HG03378 (cell line): ENCODE data around the gene NUMA1.

Experiments
- ATAC-seq: cut with Tn5 transposase; IDR thresholded peaks from one replicate; pipeline ENCODE4 v1.9.1; 2021; ENCODE audit warnings: mild to moderate bottlenecking, moderate library complexity; ENCODE audit not compliant: unreplicated experiment

NUMA1 gene

DNA sequence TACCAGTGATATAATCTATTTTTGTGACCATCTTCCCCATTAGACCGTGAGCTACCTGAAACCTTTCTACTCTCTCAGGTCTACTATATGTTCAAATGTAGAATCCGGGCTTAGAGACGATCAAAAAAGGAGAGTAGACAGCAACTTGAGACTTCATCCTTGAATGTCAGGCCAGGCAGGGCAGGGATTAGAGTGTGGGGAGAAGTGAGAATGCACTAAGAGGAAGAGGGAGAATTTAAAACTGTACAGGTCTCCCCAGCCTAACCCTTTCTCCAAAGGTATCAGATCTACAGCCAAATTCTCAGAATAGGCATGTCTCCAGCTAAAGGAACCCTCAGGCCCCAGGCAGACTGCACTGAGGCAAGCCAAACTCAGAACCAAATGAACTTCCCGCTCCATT lies 21.8 kb upstream of the NUMA1 start:
- ATAC-seq: no peak

DNA sequence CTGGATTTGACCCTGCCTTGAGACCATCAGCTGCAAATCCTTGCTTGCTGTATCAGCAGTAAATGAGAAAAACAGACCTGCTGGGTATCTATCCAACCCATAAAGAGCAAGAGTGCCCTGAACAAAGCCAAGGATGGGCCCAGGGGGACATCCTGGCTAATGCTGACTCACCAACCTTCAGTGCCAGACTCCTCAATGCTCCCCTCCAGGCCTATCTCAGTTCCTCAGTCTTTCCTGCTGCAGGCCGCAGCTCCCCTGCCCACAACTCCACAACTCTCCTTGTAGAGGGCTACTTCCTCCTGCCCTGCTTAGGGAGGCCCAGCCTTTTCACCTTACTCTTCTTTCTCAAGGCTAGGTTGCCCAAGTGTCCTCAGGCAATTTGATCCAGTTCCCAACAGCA lies 20.1 kb upstream of the NUMA1 start:
- no peak for ATAC-seq

DNA sequence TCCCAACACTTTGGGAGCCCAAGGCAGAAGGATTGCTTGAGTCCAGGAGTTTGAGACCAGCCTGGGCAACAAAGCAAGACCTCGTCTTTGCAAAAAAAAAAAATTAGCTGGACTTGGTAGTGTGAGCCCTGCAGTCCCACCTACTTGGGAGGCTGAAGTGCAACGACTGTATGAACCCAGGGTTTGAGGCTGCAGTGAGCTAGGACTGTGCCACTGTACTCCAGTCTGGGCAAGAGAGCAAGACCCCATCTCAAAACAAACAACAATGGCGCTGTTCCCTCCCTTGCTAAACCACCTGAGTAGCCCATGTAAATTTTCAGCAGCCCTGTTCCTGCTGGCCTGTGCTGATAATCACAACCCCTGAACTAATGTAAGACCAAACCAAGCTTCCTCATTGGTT lies 19.7 kb upstream of the NUMA1 start:
- no peak for ATAC-seq

DNA sequence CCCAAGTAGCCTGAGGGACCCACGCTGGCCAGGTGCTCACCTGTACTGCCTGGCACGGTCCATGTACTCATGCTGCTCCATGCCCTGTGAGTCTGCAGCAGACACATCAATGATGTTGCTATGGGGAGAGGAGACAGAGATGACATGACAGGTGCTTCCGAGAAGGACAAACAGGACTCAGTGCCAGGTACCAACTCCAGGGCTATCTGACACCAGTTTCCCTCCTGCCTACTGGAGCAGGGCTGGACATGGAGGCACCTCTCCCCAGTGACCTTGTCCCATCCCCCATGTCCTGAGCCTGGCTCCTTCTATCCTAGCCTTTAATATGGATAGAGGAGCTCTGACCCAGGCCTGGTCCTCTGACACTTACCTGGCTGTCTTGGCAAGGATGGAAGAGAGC lies 18.4 kb upstream of the NUMA1 start:
- no peak for ATAC-seq

DNA sequence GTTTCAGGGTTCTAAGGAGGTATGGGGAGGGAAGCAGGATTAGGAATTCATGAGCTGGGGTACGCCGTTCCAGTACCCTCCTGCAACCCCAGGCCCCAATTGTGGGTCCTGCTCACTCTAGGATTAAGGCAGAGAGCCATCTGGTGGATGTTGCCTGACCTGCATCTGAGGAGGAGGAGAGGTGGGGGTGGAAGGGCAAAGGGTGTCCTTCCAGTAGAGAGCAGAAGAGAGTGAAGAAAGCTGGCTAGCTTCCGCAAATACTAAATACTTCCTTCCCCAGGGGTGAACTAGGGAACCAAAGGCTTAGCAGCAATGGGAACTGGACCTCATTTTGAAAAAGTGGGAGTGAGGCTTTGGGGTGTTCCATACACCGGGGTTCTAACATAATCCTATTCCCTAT lies 10.9 kb upstream of the NUMA1 start:
- no peak for ATAC-seq

DNA sequence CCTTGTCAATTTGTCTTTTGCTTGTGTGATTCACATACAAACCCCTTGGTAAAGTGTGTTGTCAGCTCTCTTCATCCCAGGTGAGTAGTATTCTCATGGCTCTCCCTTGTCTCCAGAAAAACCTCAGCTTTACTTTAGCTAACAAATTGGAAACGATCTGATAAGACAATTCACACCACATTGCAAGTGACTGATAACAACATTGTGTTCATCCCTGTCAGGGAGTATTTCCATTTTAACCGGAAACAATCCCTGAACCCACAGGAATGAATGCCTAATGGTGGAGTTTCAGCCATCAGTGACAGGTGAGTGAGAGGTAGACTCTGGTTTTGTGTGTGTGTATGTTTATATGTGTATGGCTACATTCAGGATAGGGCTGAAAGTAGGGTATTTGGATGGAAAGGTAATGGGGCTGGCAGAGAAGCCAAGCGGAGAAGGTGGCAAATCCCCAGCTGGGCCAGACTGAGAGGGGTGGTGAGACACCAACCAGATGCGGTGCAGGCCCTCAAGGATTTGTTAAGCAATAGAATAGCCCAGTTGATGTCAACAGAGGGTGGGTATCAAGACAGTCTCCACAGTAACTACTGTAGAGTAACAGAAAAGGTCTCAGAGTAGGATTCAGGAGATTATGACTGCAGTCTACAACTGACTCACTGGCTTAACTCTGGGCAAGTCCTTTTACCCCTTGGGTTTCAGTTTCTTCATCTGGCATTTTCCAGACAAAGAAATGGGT lies 7.9 kb upstream of the NUMA1 start:
- ATAC-seq: no peak

DNA sequence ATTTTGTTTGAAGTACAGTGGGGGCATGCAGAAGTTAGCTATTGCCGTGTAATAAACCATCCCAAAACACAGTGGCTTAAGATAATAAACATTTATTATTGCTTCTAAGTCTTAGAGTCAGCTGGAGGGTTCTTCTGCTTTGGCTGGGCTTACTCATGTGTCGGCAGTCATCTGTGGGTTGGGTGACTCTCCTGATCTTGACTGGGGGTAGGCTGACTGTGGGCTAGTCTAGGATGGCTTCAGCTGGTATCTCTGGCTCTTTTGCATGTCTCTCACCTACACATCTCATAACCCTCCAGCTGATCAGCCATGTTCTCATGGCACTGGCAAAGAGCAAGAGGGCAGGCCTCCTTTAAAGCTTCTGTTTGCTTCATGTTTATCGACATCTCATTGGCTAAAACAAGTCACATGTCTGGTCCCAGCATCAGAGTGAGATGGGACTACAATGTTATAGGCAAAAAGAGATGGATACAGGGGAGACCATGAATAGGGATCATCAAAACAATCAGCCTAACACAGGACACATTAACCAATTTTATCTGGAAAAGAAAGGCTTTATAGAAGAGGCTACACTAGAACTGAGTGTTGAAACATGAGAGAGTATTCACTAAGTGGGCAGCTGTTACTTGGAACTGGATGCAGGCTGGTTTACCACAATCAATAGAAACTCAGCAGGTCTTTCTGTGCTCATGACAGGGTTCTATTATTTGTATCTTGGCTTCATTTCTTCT lies 5.4 kb upstream of the NUMA1 start:
- ATAC-seq: no peak

DNA sequence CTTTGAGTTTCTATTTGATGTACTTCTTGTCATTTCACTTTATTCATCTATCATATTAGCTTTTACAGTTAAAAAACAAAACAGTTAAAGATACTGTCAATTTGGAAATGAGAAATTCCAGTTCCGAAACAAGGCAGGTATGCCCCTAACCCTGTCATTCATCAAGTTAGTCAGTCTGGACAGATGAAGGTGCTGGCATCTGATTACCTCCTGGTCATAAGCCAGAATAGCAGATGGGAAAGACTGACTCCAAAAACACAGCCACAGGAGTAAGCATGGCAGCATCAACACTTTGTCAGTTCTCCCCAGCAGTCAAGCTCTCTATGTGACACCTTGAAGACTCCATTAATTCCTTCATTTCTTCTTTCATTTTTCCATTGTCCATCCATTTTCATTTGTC lies 4.6 kb upstream of the NUMA1 start:
- no peak for ATAC-seq

DNA sequence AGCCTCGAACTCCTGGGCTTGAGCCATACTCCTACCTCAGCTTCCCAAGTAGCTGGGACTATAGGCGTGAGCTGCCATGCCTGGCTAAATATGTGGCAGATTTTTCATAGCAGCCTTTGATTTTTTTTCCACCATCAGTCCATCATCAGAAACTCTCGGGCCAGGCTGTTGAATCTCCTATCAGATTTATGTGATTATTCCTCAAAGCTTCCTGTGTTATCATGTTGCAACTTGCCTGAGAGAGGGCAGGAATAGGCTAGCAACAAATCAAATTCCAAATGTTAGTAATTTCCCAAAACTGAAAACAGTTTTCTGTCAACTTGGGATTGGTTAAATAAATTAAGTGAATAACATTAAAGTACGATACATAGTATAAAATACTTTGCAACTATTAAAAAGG lies 3.7 kb upstream of the NUMA1 start:
- no peak for ATAC-seq

DNA sequence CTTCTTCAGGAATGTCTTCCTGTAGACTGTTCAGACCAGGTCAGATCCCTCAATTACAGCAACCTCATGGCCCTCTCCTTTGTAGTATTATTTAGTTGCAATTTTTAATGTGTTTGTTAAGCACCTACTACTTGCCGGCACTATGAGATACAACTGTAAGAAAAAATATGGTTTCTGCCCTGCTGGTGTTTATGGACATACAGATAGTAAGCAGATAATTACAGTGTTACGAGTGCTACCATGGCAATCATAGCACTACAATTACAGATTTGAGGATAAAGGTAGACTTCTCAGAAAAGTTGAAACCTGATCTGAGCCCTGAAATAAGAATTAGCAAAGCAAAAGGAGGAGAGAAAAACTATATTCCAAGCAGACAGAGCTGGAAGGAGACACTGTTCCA lies 3.1 kb upstream of the NUMA1 start:
- ATAC-seq: no peak

DNA sequence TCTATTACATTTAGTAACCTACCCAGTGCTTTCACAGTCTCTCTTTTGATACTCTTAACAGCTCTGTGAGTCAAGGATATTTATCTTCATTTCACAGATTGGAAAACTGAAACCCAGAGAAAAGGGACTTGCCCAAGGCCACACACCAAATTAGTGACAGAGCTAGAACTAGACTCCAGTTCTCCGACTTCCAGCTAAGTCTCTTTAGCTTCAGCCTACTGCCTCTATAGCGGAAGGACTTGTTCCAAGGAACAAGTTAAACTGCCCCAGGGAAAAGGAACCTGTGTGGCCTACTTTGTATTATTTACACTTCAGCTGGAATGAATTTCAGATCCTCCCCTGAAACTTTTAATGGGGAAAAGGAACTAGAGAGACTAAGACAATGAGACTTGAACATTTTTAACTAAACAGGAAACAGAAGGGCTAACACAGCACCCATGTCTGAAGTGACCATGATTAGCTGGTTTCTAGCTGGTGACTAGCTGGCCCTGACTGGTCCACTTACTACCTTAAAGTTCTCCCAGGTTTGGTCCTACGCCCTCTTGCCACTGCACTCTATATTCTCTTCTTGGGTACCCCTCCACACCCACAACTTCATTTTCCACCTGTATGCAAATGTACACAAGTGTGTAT lies 1.6 kb upstream of the NUMA1 start:
- no peak for ATAC-seq

DNA sequence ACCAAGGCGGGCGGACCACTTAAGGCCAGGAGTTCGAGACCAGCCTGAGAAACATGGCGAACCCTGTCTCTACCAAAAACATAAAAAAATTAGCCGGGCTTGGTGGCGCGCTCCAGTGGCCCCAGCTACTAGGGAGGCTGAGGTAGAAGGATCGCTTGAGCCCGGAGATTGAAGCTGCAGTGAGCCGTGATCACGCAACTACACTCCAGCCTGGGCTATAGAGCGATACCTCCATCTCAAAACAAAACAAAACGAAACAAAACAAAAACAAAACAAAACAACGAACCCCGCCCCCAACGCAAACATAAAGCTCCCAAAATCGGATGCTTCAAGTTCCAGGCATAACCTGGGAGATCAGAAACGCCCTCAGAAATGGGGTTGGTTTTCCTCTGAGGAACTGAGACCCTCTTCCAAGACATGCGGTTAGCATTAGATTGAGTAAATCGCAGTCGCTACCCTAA lies 872 bp upstream of the NUMA1 start:
- ATAC-seq: no peak

DNA sequence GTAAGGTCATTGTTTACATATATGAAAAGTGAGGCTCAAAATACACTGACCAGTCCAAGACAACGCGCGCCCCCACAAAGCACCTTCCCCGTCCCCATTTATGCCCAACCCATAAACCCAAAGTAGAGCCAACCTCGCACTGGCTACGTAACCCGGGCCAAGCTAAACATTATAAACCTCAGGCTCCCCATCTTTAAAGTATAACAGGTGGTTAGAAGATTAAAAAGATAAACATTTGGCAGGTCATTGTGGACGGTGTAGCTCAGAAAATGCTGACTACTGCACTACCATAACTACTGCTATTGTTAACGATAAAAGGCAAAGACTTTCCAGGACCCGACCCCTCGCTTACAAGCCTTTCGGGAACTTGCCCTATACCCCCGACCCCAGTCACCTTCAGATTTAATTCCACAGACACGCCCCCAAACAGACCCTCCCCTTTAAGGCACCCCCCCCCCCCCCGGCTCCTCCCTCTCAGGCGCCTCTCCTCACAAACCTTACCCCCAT lies 470 bp downstream of the NUMA1 start:
- ATAC-seq: no peak

DNA sequence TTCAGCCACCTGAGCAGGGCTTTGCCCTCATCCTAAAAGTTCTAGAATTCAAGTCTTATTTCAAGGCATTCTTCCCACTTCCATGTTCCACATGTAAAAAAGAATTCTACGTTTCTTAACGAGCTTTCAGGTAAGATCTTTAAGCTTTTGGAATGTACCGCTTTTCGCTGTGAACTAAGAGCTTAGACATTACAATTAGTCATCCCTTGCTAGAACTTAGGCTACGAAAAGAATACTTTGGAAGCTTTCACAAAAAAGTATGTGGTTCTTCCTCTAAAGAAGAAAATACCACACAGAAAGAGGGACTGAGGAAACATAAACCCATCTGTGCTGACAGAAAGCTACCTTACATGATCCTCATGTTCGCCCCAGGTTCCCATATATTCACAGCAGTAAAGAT lies 1.9 kb downstream of the NUMA1 start:
- no peak for ATAC-seq

DNA sequence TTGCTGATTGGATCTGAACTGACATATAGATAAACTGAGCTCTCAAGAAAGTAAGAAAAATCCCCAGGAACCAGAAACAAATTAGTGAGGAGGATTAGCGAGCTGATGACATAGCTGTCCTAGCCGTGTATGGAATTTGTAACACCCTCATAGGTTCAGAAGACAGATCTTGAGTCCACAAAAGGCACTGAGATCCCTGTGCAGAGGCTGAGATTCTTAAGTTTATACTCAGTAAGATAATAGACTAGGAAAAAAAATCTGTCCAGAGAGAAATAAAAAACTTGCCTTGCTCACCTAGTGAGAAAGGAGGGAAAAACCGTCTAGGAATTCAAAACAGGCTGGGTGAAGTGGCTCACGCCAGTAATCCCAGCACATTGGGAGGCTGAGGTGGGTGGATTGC lies 4.6 kb downstream of the NUMA1 start:
- ATAC-seq: no peak

DNA sequence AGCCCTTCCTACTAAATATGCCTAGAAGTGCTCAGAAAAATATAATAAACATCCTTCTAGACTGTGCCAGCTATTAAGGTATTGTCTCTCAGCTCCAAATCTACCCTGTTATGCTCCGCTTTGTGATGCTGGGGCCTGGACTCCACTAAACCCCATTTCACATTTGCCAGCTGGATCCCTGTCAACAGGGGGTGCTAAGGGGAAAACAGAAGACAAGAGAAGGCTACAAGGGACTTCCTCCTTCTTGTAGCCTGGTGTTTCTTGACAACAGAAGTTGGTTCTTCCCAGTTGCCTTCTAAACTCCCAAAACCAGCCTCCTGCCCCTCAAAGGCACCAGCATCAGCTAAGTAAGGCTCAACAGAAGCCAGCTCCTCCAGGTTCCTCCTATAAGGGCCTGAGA lies 5.2 kb downstream of the NUMA1 start:
- no peak for ATAC-seq

DNA sequence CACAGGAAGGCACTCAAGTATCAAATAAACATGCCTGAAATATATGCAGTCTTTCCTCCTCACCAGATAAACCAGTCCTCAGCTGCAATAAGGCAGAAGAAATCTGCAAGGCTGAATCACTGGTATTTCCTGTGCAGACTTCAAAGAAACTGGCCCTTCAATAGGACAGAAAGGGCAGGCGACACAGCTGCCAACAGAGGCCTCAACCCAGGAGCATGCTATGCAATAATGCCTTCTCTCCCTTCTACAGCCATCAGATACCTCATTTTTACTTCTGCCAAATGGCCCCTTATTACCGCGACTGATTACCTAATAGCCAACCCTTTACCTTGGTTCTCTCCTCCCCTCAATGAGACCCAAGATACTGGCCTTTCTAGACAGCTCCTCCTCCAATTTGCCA lies 8.0 kb downstream of the NUMA1 start:
- ATAC-seq: no peak

DNA sequence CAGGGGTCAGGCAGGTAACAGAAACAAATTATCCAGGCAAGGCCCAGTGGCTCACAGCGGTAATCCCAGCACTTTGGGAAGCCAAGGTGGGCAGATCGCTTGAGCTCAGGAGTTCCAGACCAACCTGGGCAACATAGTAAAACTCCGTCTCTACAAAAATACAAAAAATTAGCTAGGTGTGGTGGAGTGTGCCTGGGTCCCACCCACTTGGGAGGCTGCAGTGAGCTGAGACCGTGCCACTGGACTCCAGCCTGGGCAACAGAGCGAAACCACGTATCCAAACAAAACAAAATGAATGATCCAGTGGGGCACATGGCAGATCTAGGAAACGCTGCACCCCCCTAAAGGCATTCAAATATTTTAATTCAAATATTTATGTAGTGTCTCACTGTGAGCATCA lies 9.9 kb downstream of the NUMA1 start:
- ATAC-seq: no peak

DNA sequence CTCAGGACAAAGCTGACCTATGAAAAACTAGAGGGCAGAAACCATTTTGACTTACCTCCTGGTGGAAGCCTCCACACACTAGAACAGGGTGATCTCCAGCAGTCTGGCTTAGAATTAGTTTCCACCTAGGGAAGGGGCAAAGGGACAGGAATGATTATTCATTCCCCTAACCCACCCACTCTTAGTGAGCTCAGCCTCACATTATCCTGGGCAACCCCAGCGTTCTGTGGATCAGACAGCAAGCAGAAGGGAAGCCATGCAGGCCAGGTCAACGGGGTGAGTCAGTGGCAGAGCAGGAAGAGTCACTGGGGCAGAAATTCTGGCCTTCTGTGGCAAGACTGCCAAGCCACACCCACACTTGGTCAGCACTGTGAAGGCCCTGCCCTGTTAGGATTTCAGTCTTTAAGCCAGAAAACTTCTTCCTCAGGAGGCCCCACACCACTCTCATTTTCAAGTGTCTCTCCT lies 10.5 kb downstream of the NUMA1 start:
- ATAC-seq: peak; percentile 45

DNA sequence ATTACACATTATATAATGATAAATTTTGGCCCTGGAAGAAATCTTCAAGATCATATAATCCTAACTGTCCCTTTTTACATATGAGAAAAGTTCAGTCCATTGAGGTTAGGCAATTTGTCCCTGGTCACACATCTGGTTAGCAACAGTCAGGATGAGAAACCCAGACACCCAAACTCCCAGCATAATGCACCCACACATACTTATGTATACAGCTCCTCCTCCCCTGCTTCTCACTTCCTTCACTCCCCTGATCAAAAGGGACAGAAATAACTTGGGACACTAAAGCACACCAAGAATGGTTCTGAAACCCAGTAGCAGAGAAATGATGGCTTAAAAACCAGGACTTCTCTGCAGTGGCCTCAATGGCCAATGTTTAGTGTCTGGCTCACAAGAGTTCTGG lies 11.1 kb downstream of the NUMA1 start:
- no peak for ATAC-seq

DNA sequence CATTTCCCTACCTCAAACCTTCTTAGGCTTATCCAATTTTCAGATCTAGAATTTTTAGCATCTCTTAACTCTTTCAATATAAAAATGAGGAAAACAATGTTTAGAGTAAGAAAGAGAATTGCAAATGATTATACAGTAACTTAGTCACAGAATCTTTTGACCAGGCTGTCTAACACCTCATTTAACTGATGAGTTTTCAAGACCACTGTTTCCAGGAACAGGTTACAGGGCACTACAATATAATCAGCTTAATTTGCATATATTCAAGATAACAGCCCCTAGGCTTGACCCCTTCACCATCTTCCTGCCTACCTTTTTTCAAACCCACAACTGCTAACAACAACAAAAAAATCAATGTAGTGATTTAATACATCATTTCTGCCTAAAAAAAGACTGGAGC lies 12.7 kb downstream of the NUMA1 start:
- no peak for ATAC-seq

DNA sequence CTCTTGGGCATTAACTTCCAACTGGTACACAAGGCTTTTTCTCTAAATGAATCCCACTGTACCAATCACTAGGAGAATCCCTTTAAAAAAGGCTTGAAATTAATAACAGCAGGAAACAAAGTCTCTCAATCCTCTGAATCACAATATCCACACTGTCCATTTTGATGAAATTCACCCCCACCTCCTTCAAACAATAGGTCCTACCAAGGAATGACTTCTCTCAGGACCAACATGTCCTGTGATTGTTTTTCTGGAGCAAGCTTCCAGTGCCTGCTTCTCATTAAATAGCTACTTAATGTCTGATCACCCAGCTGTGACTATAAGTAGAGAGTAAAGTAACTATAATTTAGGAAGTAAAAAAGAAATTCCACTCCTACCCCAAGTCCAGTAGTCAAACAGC lies 13.1 kb downstream of the NUMA1 start:
- no peak for ATAC-seq
